DND-41 (cell line): ENCODE data around the gene PREX1.

Source experiments
- CTCF ChIP-seq: IDR thresholded peaks from 2 replicates; pipeline ENCODE4 v1.5.1; 2012; ENCODE audit warnings: borderline replicate concordance, low read length, moderate library complexity, mild to moderate bottlenecking; ENCODE audit not compliant: poor library complexity, severe bottlenecking; ENCODE audit errors: extremely low read depth
- EZH2 ChIP-seq: IDR thresholded peaks from 3 replicates; pipeline ENCODE4 v1.6.1; 2012; ENCODE audit warnings: borderline replicate concordance, low read depth, mild to moderate bottlenecking, moderate library complexity, low read length, inconsistent platforms; ENCODE audit not compliant: severe bottlenecking

- TF ChIP-seq CTCF: no peak
- no peak for TF ChIP-seq EZH2
Measured at GRCh38 chr20:48766205-48766604, 61.6 kb downstream of the PREX1 start.
